ENCODE results near the gene BMP6. TPM values are rescaled to one million over a fixed set of nuclear protein-coding genes. Genes with fewer than 3 reads are reported as not detected.
A peak's percentile ranks its signal among the peaks of the same experiment; 100 is the strongest.

The BMP6 gene
- total RNA-seq, 2 experiments from 2014 or later, result 0.38 to 1.1 TPM

GRCh38 chr6:7921046-7921445, 195.1 kb downstream of the BMP6 start:
- ChIA-PET POLR2A (interaction anchor here (1.2 to 1.4 kb wide), 2 partner anchors 29 to 42 kb away, joined by 3 to 5 read pairs; no protein-coding TSS in a partner anchor), CTCF (ENCODE audit: unreplicated experiment) (interaction anchor here (1.0 kb wide), 1 partner anchor 18 kb away, joined by 3 read pairs; no protein-coding TSS in a partner anchor)
- peak overlapping the region; percentile 52 for H2AFZ ChIP-seq (ENCODE audit: low read length)
- intact Hi-C loops (cut with micrococcal nuclease; ENCODE audit: unreplicated experiment), result no loop called here
- TF ChIP-seq EZH2phosphoT487 (IDR thresholded peaks at IDR 0.05; ENCODE audit: borderline replicate concordance, low read depth, low read length), result no peak
- no peak for TF ChIP-seq CTCF (conservative IDR thresholded peaks at IDR 0.05; ENCODE audit: low read length)
- BruUV-seq (replicated peaks), result no TSS peak
- H3K9me2 ChIP-seq (ENCODE audit: insufficient read depth, low read length), result no peaks in the 10 kb centered on the region
- peaks cover 54% of the 10 kb centered on the region for H3K4me1 ChIP-seq (ENCODE audit: insufficient read depth, low read length, poor library complexity, severe bottlenecking)
- peaks cover 8% of the 10 kb centered on the region; the same call in 1 of the 2 replicates for H3K9me3 ChIP-seq (ENCODE audit: low read length)
- no peak overlapping the region for H3K27ac ChIP-seq (ENCODE audit: low read depth, low read length, poor library complexity, severe bottlenecking)
- no peaks in the 10 kb centered on the region for H4K20me1 ChIP-seq (ENCODE audit: insufficient read depth, low read length)
- no peaks in the 10 kb centered on the region; the same call in 1 of the 2 replicates for H3K36me3 ChIP-seq (ENCODE audit: insufficient read depth, low read length)
- peak overlapping the region; percentile 11; the same call in 1 of the 2 replicates for H3K4me2 ChIP-seq (ENCODE audit: low read length)
- no peak for DNase-seq (ENCODE audit: low spot score)
- no peaks in the 10 kb centered on the region for H3K79me2 ChIP-seq (ENCODE audit: insufficient read depth, low read depth, low read length)
- no peak overlapping the region for H3K4me3 ChIP-seq (ENCODE audit: low read depth, low read length, poor library complexity, severe bottlenecking)

- peaks cover 4% of the 10 kb centered on the region; the same call in 1 of the 2 replicates for H3K9me3 ChIP-seq (ENCODE audit: low read length)
- ChIA-PET CTCF (ENCODE audit: unreplicated experiment) (interaction anchor here (1.0 kb wide), 1 partner anchor 18 kb away, joined by 3 read pairs; no protein-coding TSS in a partner anchor), POLR2A (interaction anchor here (0.5 to 2.6 kb wide), 4 partner anchors 11 to 180 kb away, joined by 3 to 16 read pairs (median 4); partner anchors contain the start of gene EEF1E1)
- no peaks in the 10 kb centered on the region for H3K9me2 ChIP-seq (ENCODE audit: insufficient read depth, low read length)
- intact Hi-C loops (cut with micrococcal nuclease; ENCODE audit: unreplicated experiment), result no loop called here
- no peak overlapping the region for H3K27ac ChIP-seq (ENCODE audit: low read depth, low read length, poor library complexity, severe bottlenecking)
- TF ChIP-seq EZH2phosphoT487 (IDR thresholded peaks at IDR 0.05; ENCODE audit: borderline replicate concordance, low read depth, low read length), result no peak
- no peak for TF ChIP-seq CTCF (conservative IDR thresholded peaks at IDR 0.05; ENCODE audit: low read length)
- H3K4me1 ChIP-seq (ENCODE audit: insufficient read depth, low read length, poor library complexity, severe bottlenecking), result peaks cover 47% of the 10 kb centered on the region
- H3K4me3 ChIP-seq (ENCODE audit: low read depth, low read length, poor library complexity, severe bottlenecking), result no peak overlapping the region
- no TSS peak for BruUV-seq (replicated peaks)
- no peaks in the 10 kb centered on the region for H3K79me2 ChIP-seq (ENCODE audit: insufficient read depth, low read depth, low read length)
- H3K36me3 ChIP-seq (ENCODE audit: insufficient read depth, low read length), result no peaks in the 10 kb centered on the region
- H2AFZ ChIP-seq (ENCODE audit: low read length), result no peak overlapping the region
- H3K4me2 ChIP-seq (ENCODE audit: low read length), result 0 out of 2 replicates have a peak overlapping the region, but pooled peaks have one; percentile 11
- no peaks in the 10 kb centered on the region for H4K20me1 ChIP-seq (ENCODE audit: insufficient read depth, low read length)
- DNase-seq (ENCODE audit: low spot score), result no peak
Measured at GRCh38 chr6:7921632-7922092, 195.8 kb downstream of the BMP6 start.

GRCh38 chr6:7922596-7922995, 196.7 kb downstream of the BMP6 start:
- Histone ChIP-seq H3K79me2 (ENCODE audit: insufficient read depth, low read depth, low read length) (no peaks in the 10 kb centered on the region), H3K27ac (ENCODE audit: low read depth, low read length, poor library complexity, severe bottlenecking) (no peak overlapping the region), H3K4me2 (ENCODE audit: low read length) (no peak overlapping the region), H2AFZ (ENCODE audit: low read length) (no peak overlapping the region), H4K20me1 (ENCODE audit: insufficient read depth, low read length) (no peaks in the 10 kb centered on the region), H3K4me1 (ENCODE audit: insufficient read depth, low read length, poor library complexity, severe bottlenecking) (peaks cover 38% of the 10 kb centered on the region), H3K9me3 (ENCODE audit: low read length) (peaks cover 4% of the 10 kb centered on the region; the same call in 1 of the 2 replicates), H3K4me3 (ENCODE audit: low read depth, low read length, poor library complexity, severe bottlenecking) (no peak overlapping the region), H3K36me3 (ENCODE audit: insufficient read depth, low read length) (no peaks in the 10 kb centered on the region), H3K9me2 (ENCODE audit: insufficient read depth, low read length) (no peaks in the 10 kb centered on the region)
- no TSS peak for BruUV-seq (replicated peaks)
- no peak for DNase-seq (ENCODE audit: low spot score)
- CTCF ChIA-PET (ENCODE audit: unreplicated experiment), result no interaction called here
- POLR2A ChIA-PET, result interaction anchor here (0.8 to 2.6 kb wide), 3 partner anchors 8 to 14 kb away, joined by 3 to 16 read pairs (median 9); no protein-coding TSS in a partner anchor
- TF ChIP-seq CTCF (conservative IDR thresholded peaks at IDR 0.05; ENCODE audit: low read length) (no peak), EZH2phosphoT487 (IDR thresholded peaks at IDR 0.05; ENCODE audit: borderline replicate concordance, low read depth, low read length) (no peak)
- intact Hi-C loops (cut with micrococcal nuclease; ENCODE audit: unreplicated experiment), result no loop called here

All from OCI-LY7 (cell line).